ENCODE measurements around the gene NUBP1. TPM values are rescaled to one million over a fixed set of nuclear protein-coding genes. Genes with fewer than 3 reads are reported as not detected.

Gene NUBP1
- 33.5 and 36.1 TPM in 2 replicates for total RNA-seq (2014; rRNA removed; shearing (Covaris generic))

GRCh38 chr16:10743610-10744369 lies at the start of gene NUBP1:
TSS of gene NUBP1 (plus strand) at chr16:10743842. CDS start at chr16:10743864, 22 bp downstream.
- peak within 1 kb of the TSS; percentile 97 for H3K27ac ChIP-seq
- no peaks in the 10 kb centered on the region for H3K36me3 ChIP-seq
- H3K4me1 ChIP-seq = peaks cover 19% of the 10 kb centered on the region
- H3K9me3 ChIP-seq (replicated peaks) = no peaks in the 10 kb centered on the region
- peak; percentile 97 to 98 for DNase-seq
- no peaks in the 10 kb centered on the region for H3K27me3 ChIP-seq
- peak within 1 kb of the TSS; percentile 76 for H3K4me3 ChIP-seq

- H3K36me3 ChIP-seq = no peaks in the 10 kb centered on the region
- DNase-seq = no peak
- no peaks in the 10 kb centered on the region for H3K9me3 ChIP-seq (replicated peaks)
- no peaks in the 10 kb centered on the region for H3K4me1 ChIP-seq
- no peaks in the 10 kb centered on the region for H3K27me3 ChIP-seq
- no peak overlapping the region for H3K4me3 ChIP-seq
- H3K27ac ChIP-seq = no peak overlapping the region
These were observed 49.8 kb upstream of the NUBP1 start for GRCh38 chr16:10693889-10694288.

GRCh38 chr16:10694306-10694705 lies 49.3 kb upstream of the NUBP1 start:
- no peaks in the 10 kb centered on the region for H3K36me3 ChIP-seq
- H3K4me3 ChIP-seq = no peak overlapping the region
- H3K9me3 ChIP-seq (replicated peaks) = no peaks in the 10 kb centered on the region
- no peaks in the 10 kb centered on the region for H3K27me3 ChIP-seq
- H3K4me1 ChIP-seq = no peaks in the 10 kb centered on the region
- H3K27ac ChIP-seq = no peak overlapping the region
- DNase-seq = no peak

GRCh38 chr16:10694830-10695229 lies 48.8 kb upstream of the NUBP1 start, which contains the start of gene TEKT5:
TSS of gene TEKT5 (minus strand) at chr16:10694930. CDS start at chr16:10694873, 57 bp downstream.
- H3K4me1 ChIP-seq = no peaks in the 10 kb centered on the region
- no peak within 1 kb of the TSS for H3K4me3 ChIP-seq
- H3K27ac ChIP-seq = no peak within 1 kb of the TSS
- no peak for DNase-seq
- no peaks in the 10 kb centered on the region for H3K9me3 ChIP-seq (replicated peaks)
- no peaks in the 10 kb centered on the region for H3K27me3 ChIP-seq
- H3K36me3 ChIP-seq = no peaks in the 10 kb centered on the region

- DNase-seq = no peak
These were observed 43.9 kb upstream of the NUBP1 start for GRCh38 chr16:10699756-10700155.

GRCh38 chr16:10708969-10709368 lies 34.7 kb upstream of the NUBP1 start:
- no peaks in the 10 kb centered on the region for H3K36me3 ChIP-seq
- DNase-seq = no peak

More at GRCh38 chr16:10699756-10700155, 43.9 kb upstream of the NUBP1 start:
- Histone ChIP-seq H3K9me3 (replicated peaks) (no peaks in the 10 kb centered on the region; the same call in 1 of the 2 replicates), H3K27me3 (no peaks in the 10 kb centered on the region), H3K4me3 (no peak overlapping the region), H3K27ac (no peak overlapping the region), H3K36me3 (no peaks in the 10 kb centered on the region), H3K4me1 (no peaks in the 10 kb centered on the region)

GRCh38 chr16:10728003-10728887 lies 15.4 kb upstream of the NUBP1 start:
- Histone ChIP-seq H3K9me3 (replicated peaks) (no peaks in the 10 kb centered on the region), H3K36me3 (no peaks in the 10 kb centered on the region), H3K4me3 (no peak overlapping the region), H3K27me3 (no peaks in the 10 kb centered on the region), H3K4me1 (peaks cover 13% of the 10 kb centered on the region), H3K27ac (no peak overlapping the region)
- DNase-seq = peak; percentile 56 to 73

More at GRCh38 chr16:10708969-10709368, 34.7 kb upstream of the NUBP1 start:
- no peaks in the 10 kb centered on the region for H3K9me3 ChIP-seq (replicated peaks)
- H3K27me3 ChIP-seq = no peaks in the 10 kb centered on the region
- no peak overlapping the region for H3K27ac ChIP-seq
- no peak overlapping the region for H3K4me3 ChIP-seq
- no peaks in the 10 kb centered on the region for H3K4me1 ChIP-seq

- Histone ChIP-seq H3K4me3 (no peak overlapping the region), H3K9me3 (replicated peaks) (no peaks in the 10 kb centered on the region), H3K27me3 (no peaks in the 10 kb centered on the region), H3K27ac (no peak overlapping the region), H3K4me1 (peaks cover 13% of the 10 kb centered on the region), H3K36me3 (no peaks in the 10 kb centered on the region)
- peak; percentile 26 to 47 for DNase-seq
These were observed 14.3 kb upstream of the NUBP1 start for GRCh38 chr16:10729104-10730048.

GRCh38 chr16:10731790-10732189 lies 11.9 kb upstream of the NUBP1 start:
- H3K27ac ChIP-seq = no peak overlapping the region

GRCh38 chr16:10737068-10737625 lies 6.5 kb upstream of the NUBP1 start:
- H3K27ac ChIP-seq = no peak overlapping the region
- no peak overlapping the region for H3K4me3 ChIP-seq
- H3K9me3 ChIP-seq (replicated peaks) = no peaks in the 10 kb centered on the region
- H3K36me3 ChIP-seq = no peaks in the 10 kb centered on the region
- H3K27me3 ChIP-seq = no peaks in the 10 kb centered on the region
- peaks cover 16% of the 10 kb centered on the region for H3K4me1 ChIP-seq
- DNase-seq = peak; percentile 32 to 81

More at GRCh38 chr16:10731790-10732189, 11.9 kb upstream of the NUBP1 start:
- Histone ChIP-seq H3K36me3 (no peaks in the 10 kb centered on the region), H3K27me3 (no peaks in the 10 kb centered on the region), H3K4me3 (no peak overlapping the region), H3K9me3 (replicated peaks) (no peaks in the 10 kb centered on the region), H3K4me1 (peaks cover 9% of the 10 kb centered on the region)
- DNase-seq = no peak

GRCh38 chr16:10738231-10739077 lies 5.2 kb upstream of the NUBP1 start:
- no peaks in the 10 kb centered on the region for H3K9me3 ChIP-seq (replicated peaks)
- no peaks in the 10 kb centered on the region for H3K27me3 ChIP-seq
- H3K4me1 ChIP-seq = peaks cover 21% of the 10 kb centered on the region
- DNase-seq = peak; percentile 62 to 68
- H3K27ac ChIP-seq = peak overlapping the region; percentile 73
- H3K36me3 ChIP-seq = no peaks in the 10 kb centered on the region
- H3K4me3 ChIP-seq = no peak overlapping the region

GRCh38 chr16:10740000-10740844 lies 3.4 kb upstream of the NUBP1 start:
- Histone ChIP-seq H3K4me3 (no peak overlapping the region), H3K9me3 (replicated peaks) (no peaks in the 10 kb centered on the region), H3K27me3 (no peaks in the 10 kb centered on the region), H3K27ac (no peak overlapping the region), H3K4me1 (peaks cover 22% of the 10 kb centered on the region), H3K36me3 (no peaks in the 10 kb centered on the region)
- no peak for DNase-seq

All from SJCRH30 (cell line).